IMR-90 (cell line): Measurements from ENCODE around the gene PRSS12. TPM values are rescaled to one million over a fixed set of nuclear protein-coding genes. Genes with fewer than 3 reads are reported as not detected.

Source experiments
- ATAC-seq: fragments of 200-7000 bp; cut with Tn5 transposase; 2 replicates; pipeline ENCODE4 v1.9.1; 2020; ENCODE audit warnings: low read depth, mild to moderate bottlenecking, moderate library complexity
- BruUV-seq: library from RNA; stranded (reverse); fragments of 400-500 nt; replicated peaks from 2 replicates; lab custom pipeline; 2021; lab: Mats Ljungman, UMichigan
- CTCF ChIA-PET: fragments of 300-600 bp; formaldehyde crosslinking; extraction: SDS; loops from one replicate; lab custom pipeline; 2021; ENCODE audit warnings: antibody characterized with exemption; lab: Yijun Ruan, JAX
- POLR2A ChIA-PET: fragments of 300-600 bp; sonication (Branson Sonifier 250); formaldehyde crosslinking; loops from one replicate; lab custom pipeline; 2022; ENCODE audit warnings: antibody characterized with exemption; ENCODE audit not compliant: unreplicated experiment; lab: Charles Lee
- DNase-seq: peaks from one replicate; pipeline ENCODE4 v3.0.0; 2013
- H2AFZ ChIP-seq: replicated peaks from 2 replicates; pipeline ENCODE3; 2013; ENCODE audit warnings: low read length, mild to moderate bottlenecking; ENCODE audit not compliant: poor library complexity
- H2AK5ac ChIP-seq: 2 replicates; pipeline ENCODE4 v1.6.1; 2013; ENCODE audit warnings: low read depth, low read length, inconsistent platforms
- H2AK9ac ChIP-seq: replicated peaks from 2 replicates; pipeline ENCODE3; 2013; ENCODE audit warnings: mild to moderate bottlenecking, low read depth, low read length, moderate library complexity; ENCODE audit not compliant: poor library complexity
- H2BK120ac ChIP-seq: 2 replicates; pipeline ENCODE4 v1.6.1; 2013; ENCODE audit warnings: low read depth, low read length, inconsistent platforms
- H2BK15ac ChIP-seq: 3 replicates; pipeline ENCODE4 v1.6.1; 2013; ENCODE audit warnings: low read depth, low read length, inconsistent platforms
- H2BK20ac ChIP-seq: 2 replicates; pipeline ENCODE4 v1.6.1; 2013; ENCODE audit warnings: low read depth, mild to moderate bottlenecking, inconsistent platforms, low read length, moderate library complexity
- H2BK5ac ChIP-seq: 2 replicates; pipeline ENCODE4 v1.6.1; 2013; ENCODE audit warnings: mild to moderate bottlenecking, low read depth, low read length, inconsistent platforms; ENCODE audit not compliant: poor library complexity, severe bottlenecking
- H3K14ac ChIP-seq: replicated peaks from 2 replicates; pipeline ENCODE4 v1.6.1; 2013; ENCODE audit warnings: low read depth, low read length, inconsistent platforms
- H3K18ac ChIP-seq: 2 replicates; pipeline ENCODE4 v1.6.1; 2013; ENCODE audit warnings: low read depth, low read length, control low read depth
- H3K23ac ChIP-seq: 2 replicates; pipeline ENCODE4 v1.6.1; 2013; ENCODE audit warnings: low read depth, low read length, inconsistent platforms
- H3K27ac ChIP-seq: 2 replicates; pipeline ENCODE4 v1.5.1; 2013; ENCODE audit warnings: mild to moderate bottlenecking, control low read depth, low read length; ENCODE audit not compliant: insufficient read depth
- H3K27me3 ChIP-seq: 2 replicates; pipeline ENCODE4 v1.6.1; 2013; ENCODE audit warnings: low read length; ENCODE audit not compliant: control insufficient read depth, insufficient read depth
- H3K36me3 ChIP-seq: 2 replicates; pipeline ENCODE4 v1.6.1; 2013; ENCODE audit warnings: low read length, mixed read lengths; ENCODE audit not compliant: control insufficient read depth, insufficient read depth
- H3K4ac ChIP-seq: 2 replicates; pipeline ENCODE4 v1.6.1; 2013; ENCODE audit warnings: low read depth, low read length, inconsistent platforms
- H3K4me1 ChIP-seq: 2 replicates; pipeline ENCODE4 v1.6.1; 2013; ENCODE audit warnings: low read length, mixed read lengths; ENCODE audit not compliant: control insufficient read depth, insufficient read depth
- H3K4me2 ChIP-seq: 2 replicates; pipeline ENCODE4 v1.6.1; 2013; ENCODE audit warnings: low read depth, mild to moderate bottlenecking, control low read depth, low read length, moderate library complexity
- H3K4me3 ChIP-seq: 2 replicates; pipeline ENCODE4 v1.5.1; 2013; ENCODE audit warnings: low read depth, mild to moderate bottlenecking, control low read depth, low read length, moderate library complexity; ENCODE audit not compliant: insufficient read depth
- H3K56ac ChIP-seq: 2 replicates; pipeline ENCODE4 v1.6.1; 2013; ENCODE audit warnings: low read length, inconsistent platforms; ENCODE audit not compliant: insufficient read depth; ENCODE audit errors: extremely low read depth
- H3K79me1 ChIP-seq, 2 experiments: 2 replicates each; pipeline ENCODE4 v1.6.1; 2013; ENCODE audit warnings: low read length in 2 of 2, inconsistent platforms in 1 of 2, low read depth in 1 of 2
- H3K9ac ChIP-seq: 2 replicates; pipeline ENCODE4 v1.6.1; 2013; ENCODE audit warnings: low read depth, low read length, control low read depth
- H3K9me1 ChIP-seq: 2 replicates; pipeline ENCODE4 v1.6.1; 2013; ENCODE audit warnings: low read length, inconsistent platforms; ENCODE audit not compliant: insufficient read depth
- H3K9me3 ChIP-seq: 2 replicates; pipeline ENCODE4 v1.6.1; 2013; ENCODE audit warnings: low read length; ENCODE audit not compliant: control insufficient read depth, insufficient read depth
- H4K20me1 ChIP-seq: 2 replicates; pipeline ENCODE4 v1.6.1; 2013; ENCODE audit warnings: low read length, inconsistent platforms; ENCODE audit not compliant: insufficient read depth
- H4K5ac ChIP-seq: 2 replicates; pipeline ENCODE4 v1.6.1; 2013; ENCODE audit warnings: mild to moderate bottlenecking, low read depth, low read length, control low read depth
- H4K8ac ChIP-seq, 2 experiments: 2 replicates each; pipeline ENCODE4 v1.6.1; 2013; ENCODE audit warnings: low read depth in 2 of 2, low read length in 2 of 2, control low read depth in 1 of 2, inconsistent platforms in 1 of 2
- H4K91ac ChIP-seq: 2 replicates; pipeline ENCODE4 v1.6.1; 2013; ENCODE audit warnings: low read depth, low read length, inconsistent platforms; ENCODE audit not compliant: insufficient read depth
- MAFK ChIP-seq: IDR thresholded peaks from 2 replicates; pipeline ENCODE4 v1.6.1; 2012; ENCODE audit warnings: low read depth, low read length, improper control_type of control experiment
- MAZ ChIP-seq: IDR thresholded peaks from 2 replicates; pipeline ENCODE4 v1.6.1; 2012; ENCODE audit warnings: low read depth, mild to moderate bottlenecking, low read length, improper control_type of control experiment, moderate library complexity, borderline replicate concordance
- MXI1 ChIP-seq: IDR thresholded peaks from 2 replicates; pipeline ENCODE4 v1.6.1; 2012; ENCODE audit warnings: low read depth, mild to moderate bottlenecking, low read length, moderate library complexity, borderline replicate concordance
- WGBS, 2 experiments: methylation state at CpG; one replicate each; pipeline versions ENCODE4 v1.1.5 to v1.1.7; 2013; ENCODE audit warnings: missing lambda C conversion rate in 2 of 2; ENCODE audit not compliant: insufficient read length in 1 of 2; ENCODE audit errors: extremely low coverage in 2 of 2; 5-methylcytosine and 5-hydroxymethylcytosine counted together
- dilution Hi-C: fragments of 300-500 bp; cut with HindIII; formaldehyde crosslinking; loops from one replicate; pipeline ENCODE4 v1.14.3; 2018; ENCODE audit warnings: low sequenced_read_pairs; ENCODE audit not compliant: unreplicated experiment
- in situ Hi-C: fragments of 300-500 bp; cut with MboI; formaldehyde crosslinking; loops from 3 replicates; pipeline ENCODE4 v1.14.3; 2019; ENCODE audit warnings: low sequenced_read_pairs, inconsistent platforms, mixed read lengths
- intact Hi-C: fragments of 100-400 bp; cut with micrococcal nuclease; formaldehyde crosslinking; loops from 2 replicates; pipeline ENCODE4 v1.10.0; 2022
- polyA plus RNA-seq, 3 experiments: library from polyadenylated mRNA; depleted of rRNA; stranded (reverse); fragments of >200 nt; gene quantifications; 2 replicates each; pipeline ENCODE4 v1.2.3, GENCODE V29; 2012; ENCODE audit warnings: low replicate concordance in 1 of 3
- total RNA-seq: library from RNA; depleted of rRNA; stranded (reverse); fragments of >200 nt; gene quantifications from 2 replicates; pipeline ENCODE4 v1.2.3, GENCODE V29; 2012
- TF ChIP-seq, protein P1 (sequence below): fragments of 150-350 bp; IDR thresholded peaks from 2 replicates; pipeline ENCODE4 v1.6.1; 2016; ENCODE audit warnings: low read depth, mild to moderate bottlenecking, low read length, moderate library complexity, borderline replicate concordance

PRSS12 gene
- total and polyA plus RNA-seq, 2 of the 4 experiments (the other 2 are of a cell fraction): 51.1 to 71.5 TPM

DNA sequence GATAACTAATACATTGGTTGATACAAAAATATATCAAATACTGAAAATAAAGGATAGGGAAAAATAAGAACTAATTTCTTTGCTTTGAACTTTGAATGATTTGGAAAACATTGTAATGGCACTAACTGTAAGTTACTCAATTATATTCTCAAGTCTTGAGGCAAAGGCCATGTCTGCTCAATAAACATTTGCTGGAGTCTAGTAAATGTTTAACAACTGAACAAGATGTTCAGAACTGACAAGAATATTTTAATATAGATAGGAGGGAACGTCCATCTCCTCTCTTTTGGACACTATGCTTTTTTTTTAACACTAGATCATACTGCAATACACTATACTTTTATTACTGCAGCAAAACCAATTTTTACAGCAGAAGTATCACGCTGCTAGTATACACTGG, 76.2 kb downstream of the PRSS12 start:
- H3K4ac ChIP-seq: no peak overlapping the region
- no peak overlapping the region for H2AFZ ChIP-seq
- H3K27me3 ChIP-seq: peaks cover 2% of the 10 kb centered on the region
- H3K9ac ChIP-seq: no peak overlapping the region
- BruUV-seq: no TSS peak
- ChIA-PET POLR2A (no interaction called here), CTCF (no interaction called here)
- H3K14ac ChIP-seq: no peak overlapping the region
- DNase-seq (no peak), ATAC-seq (no peak)
- H4K91ac ChIP-seq: no peak overlapping the region
- peaks cover 2% of the 10 kb centered on the region; the same call in 1 of the 2 replicates for H3K4me1 ChIP-seq
- H3K56ac ChIP-seq: no peak overlapping the region
- H2AK9ac ChIP-seq: no peak overlapping the region
- no peak overlapping the region for H3K27ac ChIP-seq
- no peak overlapping the region for H2BK120ac ChIP-seq
- H3K4me3 ChIP-seq: no peak overlapping the region
- no peak overlapping the region for H4K8ac ChIP-seq
- H4K20me1 ChIP-seq: peaks cover 10% of the 10 kb centered on the region; the same call in 1 of the 2 replicates
- H3K23ac ChIP-seq: no peak overlapping the region
- no peak overlapping the region for H2AK5ac ChIP-seq
- no peak overlapping the region for H4K5ac ChIP-seq
- peaks cover 5% of the 10 kb centered on the region; the same call in 1 of the 2 replicates for H3K36me3 ChIP-seq
- H3K18ac ChIP-seq: no peak overlapping the region
- H3K4me2 ChIP-seq: no peak overlapping the region
- no peaks in the 10 kb centered on the region for H3K9me3 ChIP-seq
- H2BK20ac ChIP-seq: no peak overlapping the region
- H3K9me1 ChIP-seq: no peaks in the 10 kb centered on the region
- no CpG with 5 or more reads among the region's 2 CpGs for WGBS, 2 experiments
- peaks cover 11 to 14% of the 10 kb centered on the region in 2 experiments; a peak in 3 of 4 replicates for H3K79me1 ChIP-seq
- dilution Hi-C loops (no loop called here), in situ Hi-C loops (loop anchor here (25.0 kb wide), 1 partner anchor 236 kb away; no protein-coding TSS in a partner anchor), intact Hi-C loops (no loop called here)
- H2BK5ac ChIP-seq: no peak overlapping the region
- H2BK15ac ChIP-seq: no peak overlapping the region
- TF ChIP-seq MAFK (no peak), MAZ (no peak), MXI1 (no peak)
- TF ChIP-seq, protein P1, sequence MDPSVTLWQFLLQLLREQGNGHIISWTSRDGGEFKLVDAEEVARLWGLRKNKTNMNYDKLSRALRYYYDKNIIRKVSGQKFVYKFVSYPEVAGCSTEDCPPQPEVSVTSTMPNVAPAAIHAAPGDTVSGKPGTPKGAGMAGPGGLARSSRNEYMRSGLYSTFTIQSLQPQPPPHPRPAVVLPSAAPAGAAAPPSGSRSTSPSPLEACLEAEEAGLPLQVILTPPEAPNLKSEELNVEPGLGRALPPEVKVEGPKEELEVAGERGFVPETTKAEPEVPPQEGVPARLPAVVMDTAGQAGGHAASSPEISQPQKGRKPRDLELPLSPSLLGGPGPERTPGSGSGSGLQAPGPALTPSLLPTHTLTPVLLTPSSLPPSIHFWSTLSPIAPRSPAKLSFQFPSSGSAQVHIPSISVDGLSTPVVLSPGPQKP: no peak
